ENCODE data around the gene CBLB.

GRCh38 chr3:105868431-105868741 lies 426 bp downstream of the CBLB start:
- TF ChIP-seq CTCF (conservative IDR thresholded peaks at IDR 0.05; ENCODE audit: low read length) (no peak), EZH2phosphoT487 (IDR thresholded peaks at IDR 0.05; ENCODE audit: borderline replicate concordance, low read depth, low read length) (no peak)

Measured in OCI-LY7 (cell line).